CD14-positive monocyte (primary cell): ENCODE results near the gene SASH1. TPM values are rescaled to one million over a fixed set of nuclear protein-coding genes. Genes with fewer than 3 reads are reported as not detected.

ENCODE experiments used
- DNase-seq, 3 donors: peaks; one replicate each; pipeline ENCODE4 v3.0.0-alpha.2; 2011 to 2022
- H2AFZ ChIP-seq: 2 replicates; pipeline ENCODE4 v1.6.0; 2012; ENCODE audit warnings: mild to moderate bottlenecking, low read depth, low read length, inconsistent platforms; ENCODE audit not compliant: insufficient read depth, poor library complexity, severe bottlenecking
- H3K27ac ChIP-seq, 2 donors: 1 replicate in 1 of 2; 2 replicates in 1 of 2; pipeline ENCODE4 v1.5.1; 2012 to 2013; ENCODE audit warnings: low read length in 2 of 2, control low read depth in 1 of 2, inconsistent platforms in 1 of 2, low read depth in 1 of 2, mild to moderate bottlenecking in 1 of 2
- H3K27me3 ChIP-seq, 2 donors: one replicate each; pipeline versions ENCODE4 v1.6.0 to v1.6.1; 2011 to 2013; ENCODE audit warnings: low read length in 2 of 2; ENCODE audit not compliant: control insufficient read depth in 2 of 2, insufficient read depth in 2 of 2
- H3K36me3 ChIP-seq, 2 donors: replicated peaks in 1 of 2; 1 replicate in 1 of 2; 2 replicates in 1 of 2; pipeline versions ENCODE4 v1.5.1 to v1.6.1; 2012 to 2013; ENCODE audit warnings: low read length in 2 of 2, control low read depth in 1 of 2, inconsistent platforms in 1 of 2, mild to moderate bottlenecking in 1 of 2; ENCODE audit not compliant: insufficient read depth in 2 of 2, control insufficient read depth in 1 of 2
- H3K4me1 ChIP-seq, 2 donors: 1 replicate in 1 of 2; 2 replicates in 1 of 2; pipeline versions ENCODE4 v1.5.1 to v1.6.1; 2012 to 2013; ENCODE audit warnings: low read length in 2 of 2, control low read depth in 1 of 2, inconsistent platforms in 1 of 2, mild to moderate bottlenecking in 1 of 2, moderate library complexity in 1 of 2; ENCODE audit not compliant: insufficient read depth in 2 of 2, control insufficient read depth in 1 of 2
- H3K4me2 ChIP-seq: replicated peaks from 2 replicates; pipeline ENCODE3; 2012; ENCODE audit warnings: low read length, moderate library complexity, mild to moderate bottlenecking; ENCODE audit not compliant: poor library complexity, severe bottlenecking; ENCODE audit errors: extremely low read depth
- H3K4me3 ChIP-seq, 3 experiments: fragments of 200-600 bp in 1 of 3; sonication (generic) in 1 of 3; replicated peaks in 1 of 3; 1 replicate in 2 of 3; 2 replicates in 1 of 3; pipeline ENCODE4 v1.5.1; 2011 to 2013; ENCODE audit warnings: low read length in 3 of 3, mild to moderate bottlenecking in 3 of 3, control low read depth in 2 of 3, low read depth in 2 of 3, inconsistent platforms in 1 of 3, moderate library complexity in 1 of 3
- H3K79me2 ChIP-seq: 2 replicates; pipeline ENCODE4 v1.6.0; 2012; ENCODE audit warnings: mild to moderate bottlenecking, control low read depth, inconsistent platforms, low read length, moderate library complexity; ENCODE audit not compliant: insufficient read depth
- H3K9ac ChIP-seq: 2 replicates; pipeline ENCODE4 v1.6.0; 2017; ENCODE audit warnings: low read length, mild to moderate bottlenecking; ENCODE audit not compliant: insufficient read depth, poor library complexity, severe bottlenecking
- H3K9me3 ChIP-seq, 2 donors: replicated peaks in 1 of 2; 1 replicate in 1 of 2; 2 replicates in 1 of 2; pipeline versions ENCODE4 v1.5.1 to v1.6.1; 2012 to 2013; ENCODE audit warnings: low read length in 2 of 2, control low read depth in 1 of 2; ENCODE audit not compliant: control insufficient read depth in 1 of 2, insufficient read depth in 1 of 2
- H4K20me1 ChIP-seq: 2 replicates; pipeline ENCODE4 v1.6.0; 2012; ENCODE audit warnings: mild to moderate bottlenecking, low read length, control low read depth, moderate library complexity; ENCODE audit not compliant: insufficient read depth
- H3K27ac Mint-ChIP-seq, 7 donors: one replicate each; pipeline ENCODE4 v1.8.0; 2020; ENCODE audit warnings: mild to moderate bottlenecking in 7 of 7, mixed read lengths in 7 of 7, moderate library complexity in 6 of 7, inconsistent platforms in 2 of 7
- H3K27me3 Mint-ChIP-seq, 3 donors: one replicate each; pipeline ENCODE4 v1.8.0; 2021 to 2022; ENCODE audit warnings: low read depth in 3 of 3, mild to moderate bottlenecking in 3 of 3, mixed read lengths in 3 of 3, moderate library complexity in 3 of 3, inconsistent platforms in 1 of 3
- H3K36me3 Mint-ChIP-seq, 2 donors: one replicate each; pipeline ENCODE4 v1.8.0; 2020; ENCODE audit warnings: mixed read lengths in 2 of 2, inconsistent platforms in 1 of 2, mild to moderate bottlenecking in 1 of 2
- H3K4me1 Mint-ChIP-seq: one replicate; pipeline ENCODE4 v1.8.0; 2020; ENCODE audit warnings: mild to moderate bottlenecking, mixed read lengths
- H3K4me3 Mint-ChIP-seq, 2 donors: one replicate each; pipeline ENCODE4 v1.8.0; 2020; ENCODE audit warnings: mild to moderate bottlenecking in 2 of 2, mixed read lengths in 2 of 2, moderate library complexity in 1 of 2
- H3K9me3 Mint-ChIP-seq, 7 donors: one replicate each; pipeline ENCODE4 v1.8.0; 2020 to 2022; ENCODE audit warnings: mixed read lengths in 7 of 7, mild to moderate bottlenecking in 6 of 7, moderate library complexity in 6 of 7, inconsistent platforms in 2 of 7
- WGBS: methylation state at CpG from one replicate; pipeline ENCODE4 v1.1.5; 2013; ENCODE audit warnings: missing lambda C conversion rate; ENCODE audit not compliant: insufficient coverage; 5-methylcytosine and 5-hydroxymethylcytosine counted together
- intact Hi-C, 2 donors: fragments of 100-400 bp; cut with micrococcal nuclease; formaldehyde crosslinking; loops; one replicate each; pipeline versions ENCODE4 v1.15.0 to v1.15.1; 2023
- polyA plus RNA-seq, 3 donors: library from polyadenylated mRNA; depleted of rRNA in 1 of 3; unstranded in 2 of 3; stranded (reverse) in 1 of 3; fragments of 300-500 nt in 2 of 3; fragments of >200 nt in 1 of 3; fragmentation: Illumina TruSeq in 2 of 3; gene quantifications; 1 replicate in 2 of 3; 2 replicates in 1 of 3; pipeline ENCODE4 v1.2.3, GENCODE V29; 2012 to 2021
- TF ChIP-seq, protein P1 (sequence below): fragments of 200-600 bp; IDR thresholded peaks from one replicate; pipeline ENCODE4 v1.8.0; 2022; ENCODE audit warnings: antibody characterized with exemption, mild to moderate bottlenecking

SASH1 gene
- polyA plus RNA-seq, 3 donors, result 0.90 to 5.1 (median 4.7) TPM

DNA sequence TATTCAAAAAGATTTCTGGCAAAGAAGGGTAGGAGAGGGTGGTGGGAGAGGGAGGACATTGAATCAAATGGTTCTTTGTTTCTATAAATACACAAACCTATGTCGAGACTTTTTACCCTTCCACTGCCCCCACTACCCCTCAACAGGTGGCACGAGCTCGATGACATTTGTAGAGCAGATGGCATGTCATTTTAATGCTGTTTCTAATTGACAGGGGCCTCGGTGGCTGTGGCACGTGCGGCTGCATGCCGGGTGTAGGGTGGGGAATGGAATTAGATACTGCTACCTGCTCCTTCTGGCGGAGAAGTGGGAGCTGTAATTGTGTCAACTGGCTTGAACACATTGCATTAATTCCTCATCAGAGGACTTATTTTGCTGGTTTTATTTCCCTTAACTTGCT lies 29.1 kb upstream of the SASH1 start:
- TF ChIP-seq, protein P1, sequence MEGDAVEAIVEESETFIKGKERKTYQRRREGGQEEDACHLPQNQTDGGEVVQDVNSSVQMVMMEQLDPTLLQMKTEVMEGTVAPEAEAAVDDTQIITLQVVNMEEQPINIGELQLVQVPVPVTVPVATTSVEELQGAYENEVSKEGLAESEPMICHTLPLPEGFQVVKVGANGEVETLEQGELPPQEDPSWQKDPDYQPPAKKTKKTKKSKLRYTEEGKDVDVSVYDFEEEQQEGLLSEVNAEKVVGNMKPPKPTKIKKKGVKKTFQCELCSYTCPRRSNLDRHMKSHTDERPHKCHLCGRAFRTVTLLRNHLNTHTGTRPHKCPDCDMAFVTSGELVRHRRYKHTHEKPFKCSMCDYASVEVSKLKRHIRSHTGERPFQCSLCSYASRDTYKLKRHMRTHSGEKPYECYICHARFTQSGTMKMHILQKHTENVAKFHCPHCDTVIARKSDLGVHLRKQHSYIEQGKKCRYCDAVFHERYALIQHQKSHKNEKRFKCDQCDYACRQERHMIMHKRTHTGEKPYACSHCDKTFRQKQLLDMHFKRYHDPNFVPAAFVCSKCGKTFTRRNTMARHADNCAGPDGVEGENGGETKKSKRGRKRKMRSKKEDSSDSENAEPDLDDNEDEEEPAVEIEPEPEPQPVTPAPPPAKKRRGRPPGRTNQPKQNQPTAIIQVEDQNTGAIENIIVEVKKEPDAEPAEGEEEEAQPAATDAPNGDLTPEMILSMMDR, result no peak
- no peak overlapping the region for H3K4me2 ChIP-seq
- no peaks in the 10 kb centered on the region for H3K36me3 Mint-ChIP-seq
- H3K4me1 Mint-ChIP-seq, result no peaks in the 10 kb centered on the region
- no peak overlapping the region for H3K27ac Mint-ChIP-seq
- H3K9me3 ChIP-seq, result no peaks in the 10 kb centered on the region
- H4K20me1 ChIP-seq, result no peaks in the 10 kb centered on the region
- peaks cover 0 to 8% of the 10 kb centered on the region in 2 donors for H3K27me3 ChIP-seq
- peaks cover 2 to 19% (median 10%) of the 10 kb centered on the region in 3 donors for H3K27me3 Mint-ChIP-seq
- H3K79me2 ChIP-seq, result no peaks in the 10 kb centered on the region
- H3K4me3 ChIP-seq, result no peak overlapping the region
- DNase-seq, result no peak
- H3K9ac ChIP-seq, result no peak overlapping the region
- no peak overlapping the region for H2AFZ ChIP-seq
- H3K27ac ChIP-seq, result no peak overlapping the region
- intact Hi-C loops, result no loop called here
- H3K36me3 ChIP-seq, result no peaks in the 10 kb centered on the region
- no peaks in the 10 kb centered on the region for H3K4me1 ChIP-seq
- no peak overlapping the region for H3K4me3 Mint-ChIP-seq
- WGBS, result 100% methylated on average over 4 of the region's 8 CpGs
- peaks cover 0 to 3% (median 0%) of the 10 kb centered on the region in 7 donors for H3K9me3 Mint-ChIP-seq

DNA sequence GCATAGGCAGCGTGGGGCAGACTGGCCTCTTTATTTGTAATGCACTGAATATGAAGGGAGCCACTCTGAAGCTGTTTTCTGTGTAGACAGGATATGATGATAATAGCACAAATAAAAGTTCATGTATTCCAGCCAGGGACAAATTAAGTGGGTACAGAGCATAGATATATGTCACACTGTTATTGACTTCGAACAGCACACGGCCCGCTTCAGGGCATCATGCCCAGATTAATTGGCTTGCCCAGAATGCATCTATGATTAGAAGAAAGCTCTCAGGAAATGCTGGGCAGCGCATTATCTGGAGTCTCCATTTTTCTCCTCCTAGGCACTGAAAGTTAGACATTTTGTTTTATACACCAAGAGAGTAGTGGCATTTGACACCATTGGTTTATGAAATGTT lies 26.3 kb upstream of the SASH1 start:
- TF ChIP-seq, protein P1, result no peak
- H3K9me3 ChIP-seq, result no peaks in the 10 kb centered on the region
- intact Hi-C loops, result no loop called here
- no peak overlapping the region for H3K27ac ChIP-seq
- no peak overlapping the region for H3K27ac Mint-ChIP-seq
- no peak overlapping the region for H2AFZ ChIP-seq
- no peak overlapping the region for H3K4me3 Mint-ChIP-seq
- H3K4me1 Mint-ChIP-seq, result no peaks in the 10 kb centered on the region
- peaks cover 4 to 15% (median 5%) of the 10 kb centered on the region in 3 donors for H3K27me3 Mint-ChIP-seq
- H4K20me1 ChIP-seq, result no peaks in the 10 kb centered on the region
- peaks cover 0 to 8% of the 10 kb centered on the region in 2 donors for H3K27me3 ChIP-seq
- DNase-seq, result no peak
- H3K9me3 Mint-ChIP-seq, result peaks cover 0 to 6% (median 0%) of the 10 kb centered on the region in 7 donors
- H3K4me3 ChIP-seq, result no peak overlapping the region
- no peak overlapping the region for H3K9ac ChIP-seq
- no peaks in the 10 kb centered on the region for H3K36me3 ChIP-seq
- no peaks in the 10 kb centered on the region for H3K4me1 ChIP-seq
- H3K36me3 Mint-ChIP-seq, result no peaks in the 10 kb centered on the region
- H3K79me2 ChIP-seq, result no peaks in the 10 kb centered on the region
- WGBS, result 93% methylated on average over 4 of the region's 5 CpGs
- no peak overlapping the region for H3K4me2 ChIP-seq
